Glomerular visceral epithelial cell (primary cell): ENCODE measurements around the gene RAB20.

Experiments
- DNase-seq: peaks from one replicate; pipeline ENCODE4 v3.0.0-alpha.2; 2016; ENCODE audit errors: extremely low spot score

Gene RAB20

GRCh38 chr13:110529522-110530311 lies 31.8 kb downstream of the RAB20 start:
- DNase-seq, result no peak

- DNase-seq, result no peak
Observed at GRCh38 chr13:110528911-110529310, 32.6 kb downstream of the RAB20 start.

GRCh38 chr13:110528371-110528770 lies 33.2 kb downstream of the RAB20 start:
- DNase-seq, result no peak

- no peak for DNase-seq
Observed at GRCh38 chr13:110525328-110526319, 35.9 kb downstream of the RAB20 start.

DNA sequence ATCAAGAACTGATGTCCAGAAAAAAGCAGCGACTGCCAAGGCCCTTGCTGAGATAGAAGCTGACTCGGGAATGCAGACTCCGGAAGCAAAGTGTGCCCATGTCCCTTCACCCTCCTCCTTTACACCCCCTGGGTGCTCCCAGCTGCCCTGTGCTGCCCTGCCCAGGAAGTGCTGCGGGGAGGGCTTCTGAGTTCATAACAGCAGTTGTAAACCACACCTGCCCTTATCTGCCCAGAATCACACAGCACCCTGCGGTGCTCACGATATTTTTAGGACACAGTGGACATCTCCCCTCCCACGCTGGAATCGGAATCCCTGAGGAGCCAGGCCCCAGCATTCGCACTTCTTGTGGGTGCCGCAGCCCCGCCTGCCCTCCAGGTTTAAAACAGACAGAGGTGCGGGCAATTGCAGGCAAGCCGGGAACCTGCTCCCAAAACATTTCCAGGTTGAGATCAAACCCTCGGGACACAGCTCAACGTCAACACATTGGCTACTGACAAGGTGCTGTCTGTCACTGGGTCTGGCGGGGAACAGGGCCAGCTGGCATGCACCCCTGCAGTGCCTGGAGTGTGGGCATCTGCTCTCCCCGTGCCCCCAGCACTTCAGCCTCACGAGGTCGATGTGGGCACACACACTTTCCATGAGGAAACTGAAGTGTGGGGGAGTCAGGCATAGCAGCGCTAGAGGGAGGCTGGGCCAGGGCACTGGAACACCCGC lies 36.8 kb downstream of the RAB20 start:
- DNase-seq, result peak; percentile 32

DNA sequence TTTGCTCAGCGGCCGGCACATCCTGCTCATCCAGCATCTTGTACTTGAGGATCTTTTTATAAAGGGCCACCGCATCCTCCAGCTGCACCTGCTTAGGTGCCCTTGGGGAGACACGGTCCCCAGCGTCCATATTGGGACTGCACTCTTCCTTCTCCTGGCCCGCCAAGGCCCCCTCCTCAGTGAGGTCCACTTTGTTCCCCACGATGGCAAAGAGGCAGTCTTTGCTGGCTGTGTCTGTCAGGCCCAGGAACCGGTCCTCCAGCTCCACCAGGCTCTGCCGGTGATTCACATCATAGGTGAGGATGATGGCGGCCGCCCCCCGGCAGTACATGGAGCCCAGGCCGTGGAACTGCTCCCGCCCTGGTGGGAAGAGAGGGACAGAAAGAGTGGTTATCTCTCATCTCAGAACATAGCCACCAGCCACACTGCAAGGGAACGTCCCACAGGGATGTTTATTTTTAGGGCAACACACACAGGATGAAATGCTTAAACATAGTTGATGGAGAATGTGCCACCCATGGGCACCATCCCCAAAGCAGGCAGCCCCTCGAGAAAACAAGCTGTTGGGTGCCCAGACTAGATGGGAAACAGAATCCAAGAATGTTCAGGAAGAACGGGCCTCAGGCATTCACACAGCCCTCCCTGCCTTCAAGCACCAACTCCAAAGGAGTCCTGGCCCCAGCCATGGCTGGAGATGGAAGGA lies 37.5 kb downstream of the RAB20 start:
- DNase-seq, result no peak

DNA sequence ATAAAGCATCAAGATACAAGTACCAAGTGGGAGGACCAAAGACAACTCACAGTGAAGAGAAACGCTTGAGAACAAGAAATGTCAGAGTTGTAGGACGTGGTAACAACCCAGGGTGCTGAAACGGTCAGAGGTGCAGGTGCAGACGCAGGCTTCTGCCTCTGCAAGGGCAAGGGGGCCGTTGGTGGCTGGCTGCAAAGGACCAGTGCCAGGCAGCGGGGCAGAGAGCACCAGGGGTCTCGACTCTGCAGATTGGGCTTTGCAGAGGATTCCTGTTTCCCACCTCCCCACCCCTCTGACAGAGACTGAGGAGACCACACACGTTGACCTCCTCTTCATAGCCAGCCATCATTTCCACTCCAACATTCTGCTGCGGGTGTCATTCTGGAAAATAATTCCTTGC lies 38.3 kb downstream of the RAB20 start:
- DNase-seq, result no peak

DNA sequence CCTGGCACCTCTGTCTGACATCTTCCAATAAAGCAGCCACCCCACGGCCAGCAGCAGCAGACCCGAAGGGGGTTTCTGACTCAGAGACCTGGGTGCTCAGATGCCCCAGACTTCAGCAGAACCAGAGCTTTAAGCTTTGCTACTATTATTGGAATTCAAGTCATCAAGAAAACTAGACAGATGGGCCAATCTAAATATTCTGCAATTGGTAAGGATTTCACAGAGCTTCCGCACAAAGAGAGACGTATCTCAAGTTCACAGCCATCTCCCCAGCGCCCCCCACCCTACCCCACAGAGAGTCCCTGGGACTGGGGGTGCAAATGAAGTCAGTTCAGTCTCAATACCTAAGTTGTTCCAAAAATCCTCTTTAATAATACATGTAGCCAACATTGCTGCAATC lies 38.8 kb downstream of the RAB20 start:
- no peak for DNase-seq

DNA sequence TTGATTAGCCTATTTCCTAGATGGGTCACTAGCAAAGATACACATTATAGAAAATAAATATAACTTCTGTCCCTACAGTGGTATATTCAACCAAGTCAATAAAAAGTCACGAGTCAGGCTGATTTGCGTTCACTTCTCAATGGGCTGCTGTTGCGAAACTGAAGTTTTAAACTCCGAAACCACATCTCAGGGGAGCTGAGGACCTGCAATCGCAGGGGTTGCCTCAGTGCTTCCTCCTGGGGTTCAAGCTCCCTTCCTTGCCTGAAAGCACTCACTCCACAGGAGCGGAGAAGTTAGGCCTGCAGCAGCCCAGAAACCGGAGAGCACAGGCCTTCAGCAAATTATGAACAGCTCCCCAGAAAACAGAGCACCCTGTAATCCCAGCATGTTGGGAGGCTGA lies 39.6 kb downstream of the RAB20 start:
- DNase-seq, result no peak

GRCh38 chr13:110521296-110521680 lies 40.2 kb downstream of the RAB20 start:
- no peak for DNase-seq

DNA sequence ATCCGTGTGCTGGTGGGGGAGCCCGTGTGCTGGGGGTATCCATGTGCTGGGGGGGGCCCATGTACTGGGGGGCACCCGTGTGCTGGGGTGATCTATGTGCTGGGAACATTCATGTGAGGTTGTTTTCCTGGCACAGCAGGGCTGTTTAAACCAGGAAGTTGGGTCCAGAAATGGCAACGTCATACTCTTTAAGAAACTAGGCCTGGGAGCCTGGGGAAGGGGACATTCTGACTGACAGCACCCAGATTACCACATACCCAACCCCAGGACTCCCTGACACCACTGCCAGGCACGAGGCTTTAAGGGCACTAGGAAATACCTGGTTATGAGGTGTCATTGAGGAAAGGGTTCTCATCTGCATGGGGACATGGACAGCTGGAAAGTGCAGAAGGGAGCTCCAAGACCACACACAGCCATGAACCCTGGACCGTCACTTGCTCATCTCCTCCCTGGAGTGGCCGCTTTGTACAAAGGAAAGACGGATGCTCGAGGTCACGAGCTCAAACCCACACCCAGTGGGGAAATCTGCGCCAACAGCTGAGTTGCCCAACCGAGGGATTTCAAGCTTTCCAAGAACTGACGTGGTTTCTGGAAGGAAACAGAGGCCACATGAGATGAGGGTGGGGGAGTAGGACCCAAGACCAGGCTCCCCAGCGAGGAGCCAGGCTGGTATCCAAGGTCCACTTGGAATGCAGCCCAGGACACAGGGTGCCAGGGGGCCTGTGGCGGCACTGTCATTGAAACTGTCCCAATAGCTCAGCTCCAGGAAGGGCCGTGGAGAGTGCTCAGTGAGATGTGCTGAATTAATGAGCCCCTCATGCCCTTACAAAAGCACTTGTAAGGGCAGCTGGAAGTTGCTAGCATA lies 40.9 kb downstream of the RAB20 start:
- no peak for DNase-seq

DNA sequence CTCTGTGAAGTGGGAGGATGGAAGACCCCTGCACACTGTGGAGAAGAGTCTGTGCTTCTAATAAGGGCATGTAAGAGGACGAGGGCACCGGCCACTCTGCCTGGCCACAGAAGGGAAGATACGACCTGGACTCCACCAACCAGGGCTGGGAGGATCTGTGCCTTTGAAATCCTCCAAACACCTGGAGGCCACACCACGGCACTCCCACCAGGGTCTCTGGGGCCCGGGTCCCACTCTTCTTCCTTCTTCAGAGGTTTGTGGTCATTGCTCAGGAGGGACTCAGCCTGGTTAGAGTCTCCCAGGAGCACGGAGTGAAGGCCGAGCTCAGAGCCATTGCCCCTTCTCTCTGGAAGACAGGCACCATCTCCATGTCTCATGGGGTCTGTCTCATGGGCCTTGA lies 42.0 kb downstream of the RAB20 start:
- no peak for DNase-seq

- no peak for DNase-seq
Observed at GRCh38 chr13:110519046-110519445, 42.5 kb downstream of the RAB20 start.

GRCh38 chr13:110518571-110518970 lies 43.0 kb downstream of the RAB20 start:
- no peak for DNase-seq

GRCh38 chr13:110518226-110518525 lies 43.3 kb downstream of the RAB20 start:
- DNase-seq, result no peak

GRCh38 chr13:110517505-110518225 lies 43.9 kb downstream of the RAB20 start:
- peak; percentile 25 for DNase-seq

- DNase-seq, result no peak
Observed at GRCh38 chr13:110516500-110516899, 45.0 kb downstream of the RAB20 start.

GRCh38 chr13:110512198-110512740 lies 49.3 kb downstream of the RAB20 start:
- no peak for DNase-seq

- no peak for DNase-seq
Observed at GRCh38 chr13:110511509-110512181, 49.9 kb downstream of the RAB20 start.
